MM.1S (cell line): ENCODE measurements around the gene ADAMTSL1.

Source experiments
- DNase-seq: peaks from one replicate; pipeline ENCODE4 v3.0.0-alpha.2; 2015
- H2AFZ ChIP-seq: fragments of 300-600 bp; sonication (generic); 2 replicates; pipeline ENCODE4 v1.6.0; 2016; ENCODE audit warnings: antibody characterized with exemption, low read length
- H3F3A ChIP-seq: fragments of 300-600 bp; sonication (generic); 2 replicates; pipeline ENCODE4 v1.6.1; 2016; ENCODE audit warnings: mild to moderate bottlenecking, antibody characterized with exemption, low read length, moderate library complexity, mixed read lengths; ENCODE audit not compliant: insufficient read depth
- H3K27ac ChIP-seq: fragments of 300-600 bp; sonication (generic); 2 replicates; pipeline ENCODE4 v1.5.1; 2016; ENCODE audit warnings: mild to moderate bottlenecking, low read length
- H3K27me3 ChIP-seq: fragments of 300-600 bp; sonication (generic); replicated peaks from 2 replicates; pipeline ENCODE4 v1.6.0; 2016; ENCODE audit warnings: low read length; ENCODE audit not compliant: insufficient read depth
- H3K36me3 ChIP-seq: fragments of 300-600 bp; sonication (generic); replicated peaks from 2 replicates; pipeline ENCODE4 v1.6.1; 2016; ENCODE audit warnings: mild to moderate bottlenecking, low read length, mixed read lengths; ENCODE audit not compliant: insufficient read depth
- H3K4me1 ChIP-seq: fragments of 300-600 bp; sonication (generic); 2 replicates; pipeline ENCODE4 v1.6.1; 2016; ENCODE audit warnings: low read length, mixed read lengths
- H3K4me2 ChIP-seq: fragments of 300-600 bp; sonication (generic); 2 replicates; pipeline ENCODE4 v1.6.0; 2016; ENCODE audit warnings: low read depth, low read length
- H3K4me3 ChIP-seq: fragments of 300-600 bp; sonication (generic); 2 replicates; pipeline ENCODE4 v1.5.1; 2016; ENCODE audit warnings: low read length, mixed read lengths
- H3K79me2 ChIP-seq: fragments of 300-600 bp; sonication (generic); 2 replicates; pipeline ENCODE4 v1.6.1; 2016; ENCODE audit warnings: mixed run types, low read length, mixed read lengths
- H3K9ac ChIP-seq: fragments of 300-600 bp; sonication (generic); 2 replicates; pipeline ENCODE4 v1.6.1; 2016; ENCODE audit warnings: low read length, mixed read lengths
- H3K9me2 ChIP-seq: fragments of 300-600 bp; sonication (generic); replicated peaks from 2 replicates; pipeline ENCODE4 v1.6.1; 2016; ENCODE audit warnings: mild to moderate bottlenecking, low read length, mixed read lengths; ENCODE audit not compliant: insufficient read depth
- H3K9me3 ChIP-seq: fragments of 300-600 bp; sonication (generic); replicated peaks from 2 replicates; pipeline ENCODE4 v1.6.1; 2016; ENCODE audit warnings: mild to moderate bottlenecking, low read length, mixed read lengths; ENCODE audit not compliant: insufficient read depth
- H4K20me1 ChIP-seq: fragments of 300-600 bp; sonication (generic); 2 replicates; pipeline ENCODE4 v1.6.1; 2016; ENCODE audit warnings: mild to moderate bottlenecking, low read length, moderate library complexity, mixed read lengths; ENCODE audit not compliant: insufficient read depth
- CTCF ChIP-seq: fragments of 300-600 bp; sonication (generic); IDR thresholded peaks from 2 replicates; pipeline ENCODE4 v1.5.1; 2016; ENCODE audit warnings: antibody characterized with exemption, low read length, mixed read lengths
- EZH2 ChIP-seq: fragments of 300-600 bp; sonication (generic); optimal IDR thresholded peaks from 2 replicates; pipeline ENCODE3; 2017; ENCODE audit warnings: low read depth, mild to moderate bottlenecking, antibody characterized with exemption, low read length, mixed read lengths
- EZH2phosphoT487 ChIP-seq: fragments of 300-600 bp; sonication (generic); IDR thresholded peaks from 2 replicates; pipeline ENCODE4 v1.6.1; 2018; ENCODE audit warnings: antibody characterized with exemption, low read length

The ADAMTSL1 gene

GRCh38 chr9:18658804-18659705, 185.1 kb downstream of the ADAMTSL1 start:
- TF ChIP-seq CTCF = no peak
- TF ChIP-seq EZH2 = no peak
- TF ChIP-seq EZH2phosphoT487 = no peak

GRCh38 chr9:18660001-18660400, 186.0 kb downstream of the ADAMTSL1 start:
- H2AFZ ChIP-seq = no peak overlapping the region
- H3K4me1 ChIP-seq = no peaks in the 10 kb centered on the region
- no peaks in the 10 kb centered on the region for H3F3A ChIP-seq
- no peaks in the 10 kb centered on the region for H3K79me2 ChIP-seq
- no peak for TF ChIP-seq EZH2
- no peak for TF ChIP-seq CTCF
- no peak for TF ChIP-seq EZH2phosphoT487
- H3K9me2 ChIP-seq = no peaks in the 10 kb centered on the region
- no peaks in the 10 kb centered on the region for H3K36me3 ChIP-seq
- no peaks in the 10 kb centered on the region for H3K27me3 ChIP-seq
- H3K27ac ChIP-seq = no peak overlapping the region
- no peaks in the 10 kb centered on the region for H3K9me3 ChIP-seq
- H3K4me2 ChIP-seq = no peak overlapping the region
- H4K20me1 ChIP-seq = no peaks in the 10 kb centered on the region
- no peak overlapping the region for H3K9ac ChIP-seq
- DNase-seq = no peak
- no peak overlapping the region for H3K4me3 ChIP-seq

More at GRCh38 chr9:18658804-18659705, 185.1 kb downstream of the ADAMTSL1 start:
- no peaks in the 10 kb centered on the region for H3K79me2 ChIP-seq
- no peaks in the 10 kb centered on the region for H3K4me1 ChIP-seq
- H4K20me1 ChIP-seq = no peaks in the 10 kb centered on the region
- H3K27ac ChIP-seq = no peak overlapping the region
- no peak overlapping the region for H3K4me3 ChIP-seq
- DNase-seq = no peak
- H2AFZ ChIP-seq = no peak overlapping the region
- no peaks in the 10 kb centered on the region for H3K9me3 ChIP-seq
- no peaks in the 10 kb centered on the region for H3F3A ChIP-seq
- no peaks in the 10 kb centered on the region for H3K36me3 ChIP-seq
- H3K9ac ChIP-seq = no peak overlapping the region
- no peaks in the 10 kb centered on the region for H3K27me3 ChIP-seq
- H3K9me2 ChIP-seq = no peaks in the 10 kb centered on the region
- H3K4me2 ChIP-seq = no peak overlapping the region

- no peaks in the 10 kb centered on the region for H3K36me3 ChIP-seq
- DNase-seq = no peak
- no peaks in the 10 kb centered on the region for H3K9me3 ChIP-seq
- H3K4me3 ChIP-seq = no peak overlapping the region
- H3F3A ChIP-seq = no peaks in the 10 kb centered on the region
- H3K79me2 ChIP-seq = no peaks in the 10 kb centered on the region
- H3K4me1 ChIP-seq = no peaks in the 10 kb centered on the region
- no peak overlapping the region for H3K4me2 ChIP-seq
- H3K27ac ChIP-seq = no peak overlapping the region
- H3K27me3 ChIP-seq = no peaks in the 10 kb centered on the region
- H2AFZ ChIP-seq = no peak overlapping the region
- H4K20me1 ChIP-seq = no peaks in the 10 kb centered on the region
- H3K9ac ChIP-seq = no peak overlapping the region
- no peaks in the 10 kb centered on the region for H3K9me2 ChIP-seq
- TF ChIP-seq CTCF (no peak), EZH2phosphoT487 (no peak), EZH2 (no peak)
These were observed 188.4 kb downstream of the ADAMTSL1 start for GRCh38 chr9:18662320-18662719.
